ENCODE measurements around the gene LCTL. TPM values are rescaled to one million over a fixed set of nuclear protein-coding genes. Genes with fewer than 3 reads are reported as not detected.

The LCTL gene
- polyA plus RNA-seq, 2 of the 4 experiments (the other 2 are of a cell fraction), result not detected

DNA sequence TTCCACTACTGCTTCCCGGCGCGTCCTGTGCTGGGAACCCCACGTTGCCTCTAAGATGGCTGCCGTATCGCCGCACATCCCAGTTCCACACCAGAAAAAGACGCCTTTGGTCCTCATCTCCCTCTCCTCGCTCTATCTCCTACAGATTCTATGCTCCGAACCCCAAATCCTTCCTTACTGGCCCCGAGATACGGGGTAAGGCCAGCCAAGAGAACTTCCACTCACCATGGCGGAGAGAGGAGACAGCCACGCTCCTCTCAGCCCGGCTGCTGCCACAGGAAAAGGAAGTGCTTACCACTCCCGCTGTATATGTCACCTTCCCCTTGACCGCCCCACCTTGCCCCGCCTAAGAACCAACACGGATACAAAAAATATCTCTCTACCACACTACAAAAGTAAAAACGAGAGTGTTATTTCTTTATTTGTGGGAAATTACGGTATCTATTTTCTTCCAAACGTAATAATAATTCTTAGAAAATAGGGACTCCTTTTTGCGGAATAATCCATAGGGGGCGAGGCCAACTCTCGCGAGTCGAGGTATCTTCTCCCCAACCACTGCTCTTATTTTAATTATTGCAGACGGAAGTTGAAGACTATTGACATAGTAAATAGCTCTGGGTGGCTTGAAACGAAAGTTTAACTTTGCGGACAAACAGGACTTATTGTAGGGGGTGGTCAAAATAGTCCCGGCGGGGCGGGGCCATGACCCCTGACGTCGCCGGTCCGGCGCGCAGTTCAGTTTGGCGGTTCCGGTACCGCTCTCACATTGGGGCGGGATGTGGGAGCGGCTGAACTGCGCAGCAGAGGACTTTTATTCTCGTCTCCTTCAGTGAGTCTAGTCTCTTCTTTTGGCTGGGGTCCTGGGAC is 61.0 kb downstream of the LCTL start, which contains the start of the genes RPL4 and ZWILCH (continued):
- TF ChIP-seq HOXB5 (CRISPR knock-in tag; IDR thresholded peaks at IDR 0.05), result no peak; the same call in 1 of the 2 replicates

DNA sequence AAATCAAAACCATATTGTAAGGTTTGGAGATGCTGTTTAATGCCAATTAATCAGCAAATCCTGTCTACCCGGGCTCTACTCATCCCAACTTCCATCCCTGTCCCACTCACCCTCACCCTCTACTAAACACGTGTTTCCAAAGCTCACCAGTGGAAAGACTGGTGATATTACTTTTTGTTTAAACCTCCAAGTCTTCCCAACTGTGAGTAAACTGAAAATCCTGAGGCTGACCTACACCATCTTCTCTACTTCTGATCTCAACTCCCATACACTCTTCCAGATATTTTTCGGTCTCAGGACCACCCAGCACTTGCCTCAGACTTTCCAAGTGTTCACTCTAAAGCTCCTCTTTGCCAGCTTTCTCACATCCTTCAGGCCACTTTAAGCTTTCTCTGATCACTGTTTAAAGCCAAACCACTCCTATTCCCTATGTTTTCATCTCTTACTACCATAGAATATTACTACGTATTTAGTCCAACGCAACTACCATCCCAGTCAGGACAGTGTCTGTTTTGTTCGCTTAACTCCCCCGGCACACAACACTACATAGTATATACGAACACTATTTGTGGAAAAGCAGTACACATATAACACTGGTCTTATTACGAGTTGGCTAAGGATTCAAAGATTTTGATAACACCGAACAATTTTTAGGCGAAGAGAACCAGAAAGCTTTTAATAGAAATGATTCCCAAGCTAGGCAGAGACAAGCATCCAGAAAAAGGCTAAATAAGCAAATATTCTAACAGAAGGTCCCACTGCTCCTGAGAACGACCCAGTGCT is 61.8 kb downstream of the LCTL start:
- H3K9me3 ChIP-seq, result no peaks in the 10 kb centered on the region
- DNase-seq (ENCODE audit: low read depth in 1 of 2, low spot score in 1 of 2) (no peak), FAIRE-seq (no peak), ATAC-seq (no peak)
- H3K4me3 ChIP-seq, result peak overlapping the region; percentile 70
- WGBS (ENCODE audit: missing lambda C conversion rate), result 2% methylated on average over 12 of the region's 12 CpGs
- peak overlapping the region; percentile 94 for H3K4me2 ChIP-seq
- ChIA-PET POLR2A (interaction anchor here (0.8 kb wide), 1 partner anchor 14 kb away, joined by 3 read pairs; no protein-coding TSS in a partner anchor), CTCF (interaction anchor here (0.7 to 1.3 kb wide), 4 partner anchors 14 to 310 kb away, joined by 3 to 4 read pairs (median 3); no protein-coding TSS in a partner anchor)
- peaks cover 55% of the 10 kb centered on the region for H3K4me1 ChIP-seq
- H3K27ac ChIP-seq, result peak overlapping the region; percentile 91 to 94
- TF ChIP-seq CHD2 (IDR thresholded peaks at IDR 0.05; ENCODE audit: low read length, partially characterized antibody) (no peak), JUN (IDR thresholded peaks at IDR 0.05) (no peak), MAZ (IDR thresholded peaks at IDR 0.05; ENCODE audit: borderline replicate concordance, low read depth, low read length) (no peak), ZFP36 (IDR thresholded peaks at IDR 0.05; ENCODE audit: borderline replicate concordance, partially characterized antibody) (no peak), CBX2 (IDR thresholded peaks at IDR 0.05; ENCODE audit: borderline replicate concordance, low read depth) (no peak), FOSL2 (IDR thresholded peaks at IDR 0.05) (no peak), FOSL2 (CRISPR knock-in tag; IDR thresholded peaks at IDR 0.05) (no peak), CBX8 (IDR thresholded peaks at IDR 0.05) (no peak), GATA3 (IDR thresholded peaks at IDR 0.05; ENCODE audit: borderline replicate concordance) (no peak), ZC3H11A (IDR thresholded peaks at IDR 0.05) (no peak), MYC (IDR thresholded peaks at IDR 0.05; ENCODE audit: borderline replicate concordance, low read length) (peak; percentile 10; the same call in 1 of the 2 replicates), HOXB5 (CRISPR knock-in tag; IDR thresholded peaks at IDR 0.05) (no peak), TFCP2L1 (CRISPR knock-in tag; IDR thresholded peaks at IDR 0.05) (0 out of 2 replicates have a peak, but pooled peaks have one; percentile 63), PHF8 (IDR thresholded peaks at IDR 0.05; ENCODE audit: borderline replicate concordance, low read depth) (no peak), HEYL (CRISPR knock-in tag; IDR thresholded peaks at IDR 0.05) (no peak), HDAC2 (IDR thresholded peaks at IDR 0.05) (no peak), POLR2A (IDR thresholded peaks at IDR 0.05; ENCODE audit: low read length) (no peak), NR3C1 (IDR thresholded peaks at IDR 0.05) (no peak), RCOR1 (IDR thresholded peaks at IDR 0.05; ENCODE audit: low read depth, low read length) (no peak), EP300 (IDR thresholded peaks at IDR 0.05) (no peak), RAD21 (conservative IDR thresholded peaks at IDR 0.05 in 1 of 2, IDR thresholded peaks at IDR 0.05 in 1 of 2) (no peak), RNF2 (IDR thresholded peaks at IDR 0.05; ENCODE audit: borderline replicate concordance, low read depth) (no peak), CHD4 (IDR thresholded peaks at IDR 0.05; ENCODE audit: borderline replicate concordance) (no peak), EHF (CRISPR knock-in tag; IDR thresholded peaks at IDR 0.05) (0 out of 2 replicates have a peak, but pooled peaks have one; percentile 60), HOXB13 (CRISPR knock-in tag; IDR thresholded peaks at IDR 0.05; ENCODE audit: low read depth) (no peak)
- TF ChIP-seq, protein P1, sequence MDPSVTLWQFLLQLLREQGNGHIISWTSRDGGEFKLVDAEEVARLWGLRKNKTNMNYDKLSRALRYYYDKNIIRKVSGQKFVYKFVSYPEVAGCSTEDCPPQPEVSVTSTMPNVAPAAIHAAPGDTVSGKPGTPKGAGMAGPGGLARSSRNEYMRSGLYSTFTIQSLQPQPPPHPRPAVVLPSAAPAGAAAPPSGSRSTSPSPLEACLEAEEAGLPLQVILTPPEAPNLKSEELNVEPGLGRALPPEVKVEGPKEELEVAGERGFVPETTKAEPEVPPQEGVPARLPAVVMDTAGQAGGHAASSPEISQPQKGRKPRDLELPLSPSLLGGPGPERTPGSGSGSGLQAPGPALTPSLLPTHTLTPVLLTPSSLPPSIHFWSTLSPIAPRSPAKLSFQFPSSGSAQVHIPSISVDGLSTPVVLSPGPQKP (IDR thresholded peaks at IDR 0.05; ENCODE audit: low read depth, low read length), result no peak
- TF ChIP-seq, protein P2, sequence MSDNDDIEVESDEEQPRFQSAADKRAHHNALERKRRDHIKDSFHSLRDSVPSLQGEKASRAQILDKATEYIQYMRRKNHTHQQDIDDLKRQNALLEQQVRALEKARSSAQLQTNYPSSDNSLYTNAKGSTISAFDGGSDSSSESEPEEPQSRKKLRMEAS (IDR thresholded peaks at IDR 0.05), result peak; percentile 30; the same call in 1 of the 2 replicates
- TF ChIP-seq, protein P3, sequence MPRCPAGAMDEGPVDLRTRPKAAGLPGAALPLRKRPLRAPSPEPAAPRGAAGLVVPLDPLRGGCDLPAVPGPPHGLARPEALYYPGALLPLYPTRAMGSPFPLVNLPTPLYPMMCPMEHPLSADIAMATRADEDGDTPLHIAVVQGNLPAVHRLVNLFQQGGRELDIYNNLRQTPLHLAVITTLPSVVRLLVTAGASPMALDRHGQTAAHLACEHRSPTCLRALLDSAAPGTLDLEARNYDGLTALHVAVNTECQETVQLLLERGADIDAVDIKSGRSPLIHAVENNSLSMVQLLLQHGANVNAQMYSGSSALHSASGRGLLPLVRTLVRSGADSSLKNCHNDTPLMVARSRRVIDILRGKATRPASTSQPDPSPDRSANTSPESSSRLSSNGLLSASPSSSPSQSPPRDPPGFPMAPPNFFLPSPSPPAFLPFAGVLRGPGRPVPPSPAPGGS (IDR thresholded peaks at IDR 0.05), result 0 out of 3 replicates have a peak, but pooled peaks have one; percentile 2
- TF ChIP-seq, protein P4, sequence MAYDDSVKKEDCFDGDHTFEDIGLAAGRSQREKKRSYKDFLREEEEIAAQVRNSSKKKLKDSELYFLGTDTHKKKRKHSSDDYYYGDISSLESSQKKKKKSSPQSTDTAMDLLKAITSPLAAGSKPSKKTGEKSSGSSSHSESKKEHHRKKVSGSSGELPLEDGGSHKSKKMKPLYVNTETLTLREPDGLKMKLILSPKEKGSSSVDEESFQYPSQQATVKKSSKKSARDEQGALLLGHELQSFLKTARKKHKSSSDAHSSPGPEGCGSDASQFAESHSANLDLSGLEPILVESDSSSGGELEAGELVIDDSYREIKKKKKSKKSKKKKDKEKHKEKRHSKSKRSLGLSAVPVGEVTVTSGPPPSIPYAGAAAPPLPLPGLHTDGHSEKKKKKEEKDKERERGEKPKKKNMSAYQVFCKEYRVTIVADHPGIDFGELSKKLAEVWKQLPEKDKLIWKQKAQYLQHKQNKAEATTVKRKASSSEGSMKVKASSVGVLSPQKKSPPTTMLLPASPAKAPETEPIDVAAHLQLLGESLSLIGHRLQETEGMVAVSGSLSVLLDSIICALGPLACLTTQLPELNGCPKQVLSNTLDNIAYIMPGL (CRISPR knock-in tag; IDR thresholded peaks at IDR 0.05; ENCODE audit: borderline replicate concordance), result peak; percentile 76; the same call in 1 of the 2 replicates
- TF ChIP-seq, protein P5, sequence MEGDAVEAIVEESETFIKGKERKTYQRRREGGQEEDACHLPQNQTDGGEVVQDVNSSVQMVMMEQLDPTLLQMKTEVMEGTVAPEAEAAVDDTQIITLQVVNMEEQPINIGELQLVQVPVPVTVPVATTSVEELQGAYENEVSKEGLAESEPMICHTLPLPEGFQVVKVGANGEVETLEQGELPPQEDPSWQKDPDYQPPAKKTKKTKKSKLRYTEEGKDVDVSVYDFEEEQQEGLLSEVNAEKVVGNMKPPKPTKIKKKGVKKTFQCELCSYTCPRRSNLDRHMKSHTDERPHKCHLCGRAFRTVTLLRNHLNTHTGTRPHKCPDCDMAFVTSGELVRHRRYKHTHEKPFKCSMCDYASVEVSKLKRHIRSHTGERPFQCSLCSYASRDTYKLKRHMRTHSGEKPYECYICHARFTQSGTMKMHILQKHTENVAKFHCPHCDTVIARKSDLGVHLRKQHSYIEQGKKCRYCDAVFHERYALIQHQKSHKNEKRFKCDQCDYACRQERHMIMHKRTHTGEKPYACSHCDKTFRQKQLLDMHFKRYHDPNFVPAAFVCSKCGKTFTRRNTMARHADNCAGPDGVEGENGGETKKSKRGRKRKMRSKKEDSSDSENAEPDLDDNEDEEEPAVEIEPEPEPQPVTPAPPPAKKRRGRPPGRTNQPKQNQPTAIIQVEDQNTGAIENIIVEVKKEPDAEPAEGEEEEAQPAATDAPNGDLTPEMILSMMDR (IDR thresholded peaks at IDR 0.05), result no peak
- TF ChIP-seq, protein P6, sequence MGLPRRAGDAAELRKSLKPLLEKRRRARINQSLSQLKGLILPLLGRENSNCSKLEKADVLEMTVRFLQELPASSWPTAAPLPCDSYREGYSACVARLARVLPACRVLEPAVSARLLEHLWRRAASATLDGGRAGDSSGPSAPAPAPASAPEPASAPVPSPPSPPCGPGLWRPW (IDR thresholded peaks at IDR 0.05), result no peak
